Measurements from ENCODE around the gene BUD31.

DNA sequence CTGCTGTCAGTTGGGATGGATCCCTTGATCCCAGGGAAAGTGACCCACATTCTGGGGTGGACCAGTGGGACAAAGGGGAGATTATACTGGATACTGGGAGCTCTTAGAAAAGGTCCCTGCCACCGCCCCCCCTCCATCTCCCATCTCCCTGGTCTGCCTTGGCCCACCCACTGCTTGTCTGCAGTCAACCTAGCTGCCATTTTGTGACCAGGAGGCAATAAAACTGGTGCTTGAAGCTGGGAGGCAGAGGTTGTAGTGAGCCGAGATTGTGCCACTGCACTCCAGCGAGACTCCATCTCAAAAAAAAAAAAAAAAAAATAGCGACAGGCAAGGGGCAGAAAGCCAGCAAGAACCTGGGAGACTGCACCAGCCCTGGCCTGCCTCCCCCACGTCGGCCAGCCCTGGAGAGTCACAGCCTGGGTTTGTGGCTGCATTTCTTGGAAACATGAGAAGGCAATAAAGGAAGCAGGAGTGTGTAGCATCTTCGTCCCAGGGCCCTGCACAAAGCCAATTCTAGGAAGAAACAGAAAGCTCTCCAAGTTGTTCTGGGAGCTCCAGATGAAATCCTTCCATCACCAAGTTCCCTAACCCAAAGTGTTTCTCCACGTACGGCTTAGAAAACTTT lies 38.9 kb upstream of the BUD31 start:
- no peak for TF ChIP-seq EZH2 (IDR thresholded peaks at IDR 0.05; ENCODE audit: insufficient read depth, low read length)
- TF ChIP-seq CTCF (IDR thresholded peaks at IDR 0.05; ENCODE audit: insufficient read depth, low read depth, low read length): no peak

Data from astrocyte (in vitro differentiated cells and primary cell).